ENCODE data around the gene PCDHA5.
"Not testable (repeated sequence)": the region's sequence is repeated elsewhere in the genome, so short reads cannot be mapped to it uniquely, and the experiment has no call there.

Gene PCDHA5

GRCh38 chr5:140834439-140835008, 13.1 kb downstream of the PCDHA5 start:
- H3K36me3 ChIP-seq (replicated peaks); H3K4me1 ChIP-seq; H3K27me3 ChIP-seq (ENCODE audit: low read depth); H3K4me3 ChIP-seq; H3K9me3 ChIP-seq; in situ Hi-C loops (cut with MboI; ENCODE audit: low sequenced_read_pairs); DNase-seq (ENCODE audit: low spot score in 2 of 2): not testable (repeated sequence)

GRCh38 chr5:140835622-140836510, 14.5 kb downstream of the PCDHA5 start:
- in situ Hi-C loops (cut with MboI; ENCODE audit: low sequenced_read_pairs) = no loop called here
- Histone ChIP-seq H3K4me3 (no peak overlapping the region), H3K9me3 (peaks cover 2% of the 10 kb centered on the region; the same call in 1 of the 2 replicates), H3K4me1 (no peaks in the 10 kb centered on the region), H3K36me3 (replicated peaks) (no peaks in the 10 kb centered on the region), H3K27me3 (ENCODE audit: low read depth) (no peaks in the 10 kb centered on the region)
- no peak for DNase-seq (ENCODE audit: low spot score in 2 of 2)

DNA sequence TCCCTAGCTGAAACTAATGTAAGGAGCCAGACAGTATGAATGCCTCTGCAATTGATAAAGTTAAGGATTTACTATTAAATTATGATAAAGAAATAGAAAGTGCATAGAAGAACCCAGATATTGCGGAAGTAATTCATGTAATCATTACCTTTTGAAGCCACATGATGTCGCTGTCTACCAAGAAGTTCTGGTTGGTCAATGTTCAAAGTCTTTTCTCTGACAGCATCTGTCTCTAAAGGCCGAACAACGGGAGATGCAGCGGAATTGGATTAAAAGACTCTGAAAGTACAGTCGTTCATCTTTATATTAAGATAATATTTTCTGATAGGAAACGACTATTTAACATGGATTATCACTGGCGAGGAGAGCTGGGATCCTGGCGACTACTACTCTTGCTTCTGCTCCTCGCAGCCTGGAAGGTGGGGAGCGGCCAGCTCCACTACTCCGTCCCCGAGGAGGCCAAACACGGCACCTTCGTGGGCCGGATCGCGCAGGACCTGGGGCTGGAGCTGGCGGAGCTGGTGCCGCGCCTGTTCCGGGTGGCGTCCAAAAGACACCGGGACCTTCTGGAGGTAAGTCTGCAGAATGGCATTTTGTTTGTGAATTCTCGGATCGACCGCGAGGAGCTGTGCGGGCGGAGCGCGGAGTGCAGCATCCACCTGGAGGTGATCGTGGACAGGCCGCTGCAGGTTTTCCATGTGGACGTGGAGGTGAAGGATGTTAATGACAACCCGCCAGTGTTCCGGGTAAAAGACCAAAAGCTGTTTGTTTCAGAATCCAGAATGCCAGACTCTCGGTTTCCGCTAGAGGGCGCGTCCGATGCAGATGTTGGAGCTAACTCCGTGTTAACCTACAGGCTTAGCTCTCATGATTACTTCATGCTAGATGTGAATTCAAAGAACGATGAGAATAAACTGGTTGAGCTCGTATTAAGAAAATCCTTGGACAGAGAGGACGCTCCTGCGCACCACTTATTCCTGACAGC, 19.9 kb downstream of the PCDHA5 start, which contains the start of gene PCDHA8:
Gene PCDHA8, plus strand, starts transcription at position 210 of the 985 bp plus-strand sequence. Its CDS starts 135 bp downstream, at position 345.
- in situ Hi-C loops (cut with MboI; ENCODE audit: low sequenced_read_pairs) = no loop called here
- Histone ChIP-seq H3K27me3 (ENCODE audit: low read depth) (no peaks in the 10 kb centered on the region), H3K36me3 (replicated peaks) (no peaks in the 10 kb centered on the region), H3K4me3 (no peak within 1 kb of the TSS), H3K4me1 (no peaks in the 10 kb centered on the region), H3K9me3 (no peaks in the 10 kb centered on the region)
- peak in 1 of 2 experiments; percentile 40 for DNase-seq (ENCODE audit: low spot score in 2 of 2)

GRCh38 chr5:140842798-140843733, 21.7 kb downstream of the PCDHA5 start:
- Histone ChIP-seq H3K9me3 (no peaks in the 10 kb centered on the region), H3K36me3 (replicated peaks) (no peaks in the 10 kb centered on the region), H3K4me1 (no peaks in the 10 kb centered on the region), H3K4me3 (no peak overlapping the region), H3K27me3 (ENCODE audit: low read depth) (no peaks in the 10 kb centered on the region)
- in situ Hi-C loops (cut with MboI; ENCODE audit: low sequenced_read_pairs) = no loop called here
- DNase-seq (ENCODE audit: low spot score in 2 of 2) = no peak

DNA sequence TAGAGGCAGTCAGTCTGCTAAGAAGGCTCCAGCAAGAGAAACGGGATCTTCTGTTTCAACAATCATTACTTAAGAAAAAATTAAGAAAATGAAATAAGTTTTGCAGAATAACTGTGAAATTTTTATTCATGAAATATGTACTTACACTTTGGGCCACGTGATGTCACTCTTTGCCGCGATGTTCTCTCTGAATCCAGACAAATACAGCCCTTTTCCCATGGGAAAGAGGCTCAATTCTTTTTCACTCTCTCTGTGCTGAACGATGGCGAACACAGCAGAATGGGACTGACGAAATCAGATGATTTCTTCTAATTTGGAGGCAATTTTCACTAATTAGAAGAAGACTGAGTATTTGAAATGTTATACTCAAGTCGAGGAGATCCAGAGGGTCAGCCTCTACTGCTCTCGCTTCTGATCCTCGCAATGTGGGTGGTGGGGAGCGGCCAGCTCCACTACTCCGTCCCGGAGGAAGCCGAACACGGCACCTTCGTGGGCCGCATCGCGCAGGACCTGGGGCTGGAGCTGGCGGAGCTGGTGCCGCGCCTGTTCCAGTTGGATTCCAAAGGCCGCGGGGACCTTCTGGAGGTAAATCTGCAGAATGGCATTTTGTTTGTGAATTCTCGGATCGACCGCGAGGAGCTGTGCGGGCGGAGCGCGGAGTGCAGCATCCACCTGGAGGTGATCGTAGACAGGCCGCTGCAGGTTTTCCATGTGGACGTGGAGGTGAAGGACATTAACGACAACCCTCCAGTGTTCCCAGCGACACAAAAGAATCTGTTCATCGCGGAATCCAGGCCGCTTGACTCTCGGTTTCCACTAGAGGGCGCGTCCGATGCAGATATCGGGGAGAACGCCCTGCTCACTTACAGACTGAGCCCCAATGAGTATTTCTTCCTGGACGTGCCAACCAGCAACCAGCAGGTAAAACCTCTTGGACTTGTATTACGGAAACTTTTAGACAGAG, 27.0 kb downstream of the PCDHA5 start, which contains the start of gene PCDHA9:
Gene PCDHA9, plus strand, starts transcription at position 244 of the 964 bp plus-strand sequence. Its CDS starts 114 bp downstream, at position 358.
- DNase-seq (ENCODE audit: low spot score in 2 of 2); in situ Hi-C loops (cut with MboI; ENCODE audit: low sequenced_read_pairs); H3K4me3 ChIP-seq: not testable (repeated sequence)

GRCh38 chr5:140849831-140850634, 28.6 kb downstream of the PCDHA5 start:
- in situ Hi-C loops (cut with MboI; ENCODE audit: low sequenced_read_pairs); H3K27me3 ChIP-seq (ENCODE audit: low read depth); H3K4me1 ChIP-seq; H3K36me3 ChIP-seq (replicated peaks); H3K4me3 ChIP-seq; H3K9me3 ChIP-seq; DNase-seq (ENCODE audit: low spot score in 2 of 2): not testable (repeated sequence)

More for the DNA sequence above, 27.0 kb downstream of the PCDHA5 start, which contains the start of gene PCDHA9:
- H3K27me3 ChIP-seq (ENCODE audit: low read depth); H3K4me1 ChIP-seq; H3K9me3 ChIP-seq; H3K36me3 ChIP-seq (replicated peaks): not testable (repeated sequence)

DNA sequence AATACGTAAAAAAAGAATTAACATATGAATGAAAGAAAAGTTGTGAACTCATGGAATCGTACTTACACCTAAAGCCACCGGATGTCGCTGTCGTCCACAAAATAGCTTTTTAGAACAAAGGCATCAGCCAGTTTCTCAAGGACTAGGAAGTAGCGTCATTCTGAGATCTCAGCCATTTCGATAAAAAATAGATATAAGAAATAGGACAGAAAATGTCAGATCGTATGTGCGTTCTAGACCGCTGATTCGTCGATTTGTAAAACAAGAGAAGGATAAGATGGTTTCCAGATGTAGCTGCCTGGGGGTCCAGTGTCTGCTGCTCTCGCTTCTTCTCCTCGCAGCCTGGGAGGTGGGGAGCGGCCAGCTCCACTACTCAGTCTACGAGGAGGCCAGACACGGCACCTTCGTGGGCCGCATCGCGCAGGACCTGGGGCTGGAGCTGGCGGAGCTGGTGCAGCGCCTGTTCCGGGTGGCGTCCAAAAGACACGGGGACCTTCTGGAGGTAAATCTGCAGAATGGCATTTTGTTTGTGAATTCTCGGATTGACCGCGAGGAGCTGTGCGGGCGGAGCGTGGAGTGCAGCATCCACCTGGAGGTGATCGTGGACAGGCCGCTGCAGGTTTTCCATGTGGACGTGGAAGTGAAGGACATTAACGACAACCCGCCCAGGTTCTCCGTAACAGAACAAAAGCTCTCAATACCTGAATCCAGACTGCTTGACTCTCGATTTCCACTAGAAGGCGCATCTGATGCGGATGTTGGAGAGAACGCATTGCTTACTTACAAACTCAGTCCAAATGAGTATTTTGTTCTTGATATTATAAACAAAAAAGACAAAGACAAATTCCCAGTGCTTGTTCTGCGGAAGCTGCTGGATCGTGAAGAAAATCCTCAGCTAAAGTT, 34.6 kb downstream of the PCDHA5 start, which contains the start of gene PCDHA10:
Gene PCDHA10, plus strand, starts transcription at position 126 of the 903 bp plus-strand sequence. Its CDS starts 152 bp downstream, at position 278.
- DNase-seq (ENCODE audit: low spot score in 2 of 2) = peak in 1 of 2 experiments; percentile 34
- Histone ChIP-seq H3K9me3 (no peaks in the 10 kb centered on the region), H3K4me1 (no peaks in the 10 kb centered on the region), H3K36me3 (replicated peaks) (no peaks in the 10 kb centered on the region), H3K4me3 (no peak within 1 kb of the TSS), H3K27me3 (ENCODE audit: low read depth) (no peaks in the 10 kb centered on the region)
- in situ Hi-C loops (cut with MboI; ENCODE audit: low sequenced_read_pairs) = no loop called here

DNA sequence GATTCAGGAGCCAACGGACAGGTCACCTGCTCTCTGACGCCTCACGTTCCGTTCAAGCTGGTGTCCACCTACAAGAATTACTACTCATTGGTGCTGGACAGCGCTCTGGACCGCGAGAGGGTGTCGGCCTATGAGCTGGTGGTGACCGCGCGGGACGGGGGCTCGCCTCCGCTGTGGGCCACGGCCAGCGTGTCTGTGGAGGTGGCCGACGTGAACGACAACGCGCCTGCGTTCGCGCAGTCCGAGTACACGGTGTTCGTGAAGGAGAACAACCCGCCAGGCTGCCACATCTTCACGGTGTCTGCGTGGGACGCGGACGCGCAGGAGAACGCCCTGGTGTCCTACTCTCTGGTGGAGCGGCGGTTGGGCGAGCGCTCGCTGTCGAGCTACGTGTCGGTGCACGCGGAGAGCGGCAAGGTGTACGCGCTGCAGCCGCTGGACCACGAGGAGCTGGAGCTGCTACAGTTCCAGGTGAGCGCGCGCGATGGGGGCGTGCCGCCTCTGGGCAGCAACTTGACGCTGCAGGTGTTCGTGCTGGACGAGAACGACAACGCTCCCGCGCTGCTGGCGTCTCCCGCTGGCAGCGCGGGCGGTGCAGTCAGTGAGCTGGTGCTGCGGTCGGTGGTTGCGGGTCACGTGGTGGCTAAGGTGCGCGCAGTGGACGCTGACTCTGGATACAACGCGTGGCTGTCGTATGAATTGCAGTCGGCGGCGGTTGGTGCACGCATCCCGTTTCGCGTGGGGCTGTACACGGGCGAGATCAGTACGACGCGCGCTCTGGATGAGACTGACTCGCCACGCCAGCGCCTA, 36.0 kb downstream of the PCDHA5 start:
- in situ Hi-C loops (cut with MboI; ENCODE audit: low sequenced_read_pairs) = no loop called here
- no peaks in the 10 kb centered on the region for H3K9me3 ChIP-seq
- H3K27me3 ChIP-seq (ENCODE audit: low read depth) = no peaks in the 10 kb centered on the region

DNA sequence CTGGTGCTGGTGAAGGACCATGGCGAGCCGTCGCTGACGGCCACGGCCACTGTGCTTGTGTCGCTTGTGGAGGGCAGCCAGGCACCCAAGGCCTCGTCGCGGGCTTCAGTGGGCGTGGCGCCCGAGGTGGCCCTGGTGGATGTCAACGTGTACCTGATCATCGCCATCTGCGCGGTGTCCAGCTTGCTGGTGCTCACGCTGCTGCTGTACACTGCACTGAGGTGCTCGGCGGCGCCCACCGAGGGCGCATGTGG, 36.5 kb downstream of the PCDHA5 start:
- in situ Hi-C loops (cut with MboI; ENCODE audit: low sequenced_read_pairs) = no loop called here

More for the DNA sequence above, 36.0 kb downstream of the PCDHA5 start:
- no peak for DNase-seq (ENCODE audit: low spot score in 2 of 2)
- H3K36me3 ChIP-seq (replicated peaks) = no peaks in the 10 kb centered on the region
- no peaks in the 10 kb centered on the region for H3K4me1 ChIP-seq
- H3K4me3 ChIP-seq = no peak overlapping the region

More for the DNA sequence above, 36.5 kb downstream of the PCDHA5 start:
- no peak overlapping the region for H3K4me3 ChIP-seq
- H3K4me1 ChIP-seq = no peaks in the 10 kb centered on the region
- H3K9me3 ChIP-seq = no peaks in the 10 kb centered on the region
- no peaks in the 10 kb centered on the region for H3K27me3 ChIP-seq (ENCODE audit: low read depth)
- DNase-seq (ENCODE audit: low spot score in 2 of 2) = no peak
- no peaks in the 10 kb centered on the region for H3K36me3 ChIP-seq (replicated peaks)
